DND-41 (cell line): ENCODE results near the gene ZCWPW1.
"Not testable (repeated sequence)": the region's sequence is repeated elsewhere in the genome, so short reads cannot be mapped to it uniquely, and the experiment has no call there.

Experiments
- ATAC-seq: fragments of 200-7000 bp; cut with Tn5 transposase; 3 replicates; pipeline ENCODE4 v1.9.1; 2021; ENCODE audit warnings: low read depth; ENCODE audit not compliant: insufficient read depth
- DNase-seq: peaks from one replicate; pipeline ENCODE4 v3.0.0-alpha.2; 2020
- H2AFZ ChIP-seq: 2 replicates; pipeline ENCODE4 v1.6.0; 2012; ENCODE audit warnings: low read depth, low read length
- H3K27ac ChIP-seq: 2 replicates; pipeline ENCODE4 v1.5.1; 2012; ENCODE audit warnings: low read length, inconsistent platforms
- H3K27me3 ChIP-seq: fragments of 200-600 bp; sonication (generic); 2 replicates; pipeline ENCODE4 v1.6.0; 2012; ENCODE audit warnings: low read length, mild to moderate bottlenecking, inconsistent platforms; ENCODE audit not compliant: insufficient read depth, poor library complexity
- H3K36me3 ChIP-seq: 2 replicates; pipeline ENCODE4 v1.5.1; 2012; ENCODE audit warnings: low read length, inconsistent platforms; ENCODE audit not compliant: insufficient read depth
- H3K4me1 ChIP-seq: 2 replicates; pipeline ENCODE4 v1.5.1; 2012; ENCODE audit warnings: mild to moderate bottlenecking, low read length; ENCODE audit not compliant: insufficient read depth
- H3K4me2 ChIP-seq: 2 replicates; pipeline ENCODE4 v1.6.0; 2012; ENCODE audit warnings: mild to moderate bottlenecking, moderate library complexity, low read length, inconsistent platforms; ENCODE audit not compliant: insufficient read depth
- H3K4me3 ChIP-seq, 2 experiments: fragments of 200-600 bp in 1 of 2; shearing (Covaris generic) in 1 of 2; 2 replicates each; pipeline ENCODE4 v1.5.1; 2012 to 2016; ENCODE audit warnings: inconsistent platforms in 2 of 2, low read length in 2 of 2, mild to moderate bottlenecking in 2 of 2, low read depth in 1 of 2, moderate library complexity in 1 of 2
- H3K79me2 ChIP-seq: 2 replicates; pipeline ENCODE4 v1.6.0; 2012; ENCODE audit warnings: low read length, inconsistent platforms; ENCODE audit not compliant: insufficient read depth
- H3K9ac ChIP-seq: 2 replicates; pipeline ENCODE4 v1.6.0; 2012; ENCODE audit warnings: low read depth, mild to moderate bottlenecking, inconsistent platforms, low read length, moderate library complexity
- H3K9me3 ChIP-seq: 2 replicates; pipeline ENCODE4 v1.5.1; 2012; ENCODE audit warnings: low read length, moderate library complexity, mild to moderate bottlenecking, inconsistent platforms; ENCODE audit not compliant: insufficient read depth, severe bottlenecking
- H4K20me1 ChIP-seq: 2 replicates; pipeline ENCODE4 v1.6.0; 2012; ENCODE audit warnings: low read length; ENCODE audit not compliant: insufficient read depth
- CTCF ChIP-seq: IDR thresholded peaks from 2 replicates; pipeline ENCODE4 v1.5.1; 2012; ENCODE audit warnings: borderline replicate concordance, low read length, moderate library complexity, mild to moderate bottlenecking; ENCODE audit not compliant: poor library complexity, severe bottlenecking; ENCODE audit errors: extremely low read depth
- EZH2 ChIP-seq: IDR thresholded peaks from 3 replicates; pipeline ENCODE4 v1.6.1; 2012; ENCODE audit warnings: borderline replicate concordance, low read depth, mild to moderate bottlenecking, moderate library complexity, low read length, inconsistent platforms; ENCODE audit not compliant: severe bottlenecking

Gene ZCWPW1

GRCh38 chr7:100449190-100449795, 20.8 kb upstream of the ZCWPW1 start:
- H3K4me1 ChIP-seq: peaks cover 40% of the 10 kb centered on the region
- H3K9me3 ChIP-seq: no peaks in the 10 kb centered on the region
- TF ChIP-seq CTCF: no peak
- TF ChIP-seq EZH2: no peak
- H3K4me2 ChIP-seq: no peak overlapping the region
- ATAC-seq (no peak), DNase-seq (no peak)
- H3K79me2 ChIP-seq: no peaks in the 10 kb centered on the region
- H3K27me3 ChIP-seq: no peaks in the 10 kb centered on the region
- H3K27ac ChIP-seq: no peak overlapping the region; the same call in 1 of the 2 replicates
- H2AFZ ChIP-seq: no peak overlapping the region
- no peaks in the 10 kb centered on the region for H4K20me1 ChIP-seq
- H3K36me3 ChIP-seq: no peaks in the 10 kb centered on the region
- H3K9ac ChIP-seq: no peak overlapping the region
- no peak overlapping the region for H3K4me3 ChIP-seq

- not testable (repeated sequence) for H3K4me3 ChIP-seq, H3K4me2 ChIP-seq, H3K9ac ChIP-seq, H2AFZ ChIP-seq, H3K79me2 ChIP-seq, H4K20me1 ChIP-seq, DNase-seq, ATAC-seq, H3K27ac ChIP-seq, H3K9me3 ChIP-seq, H3K27me3 ChIP-seq, H3K36me3 ChIP-seq
- H3K4me1 ChIP-seq: peaks cover 39% of the 10 kb centered on the region
Observed at GRCh38 chr7:100447363-100447762, 18.9 kb upstream of the ZCWPW1 start.

DNA sequence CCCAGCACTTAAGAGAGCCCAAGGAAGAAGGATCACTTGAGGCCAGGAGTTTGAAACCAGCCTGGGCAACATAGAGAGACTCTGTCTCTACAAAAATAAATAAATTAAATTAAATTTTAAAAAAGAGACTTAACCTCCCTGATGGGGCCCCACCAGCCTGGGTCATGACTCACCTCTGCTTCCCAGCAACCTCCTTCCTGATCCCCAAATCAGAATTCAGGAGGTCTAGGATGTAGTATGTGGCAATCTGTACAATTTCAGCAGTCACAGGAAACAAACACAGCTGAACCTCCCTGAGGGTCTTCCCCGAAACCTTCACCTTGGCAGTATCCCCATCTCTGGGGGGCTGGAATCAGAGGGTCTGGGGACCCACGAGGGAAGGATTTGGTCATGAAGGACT, 17.5 kb upstream of the ZCWPW1 start:
- H3K36me3 ChIP-seq: no peaks in the 10 kb centered on the region
- no peaks in the 10 kb centered on the region for H3K27me3 ChIP-seq
- H2AFZ ChIP-seq: no peak overlapping the region
- no peaks in the 10 kb centered on the region for H3K9me3 ChIP-seq
- H3K4me3 ChIP-seq: no peak overlapping the region
- H4K20me1 ChIP-seq: no peaks in the 10 kb centered on the region
- TF ChIP-seq CTCF: no peak
- TF ChIP-seq EZH2: no peak
- H3K4me1 ChIP-seq: peaks cover 39% of the 10 kb centered on the region
- H3K9ac ChIP-seq: peak overlapping the region; percentile 50
- no peak for DNase-seq
- H3K4me2 ChIP-seq: peak overlapping the region; percentile 57; the same call in 1 of the 2 replicates
- no peaks in the 10 kb centered on the region for H3K79me2 ChIP-seq
- ATAC-seq: no peak
- H3K27ac ChIP-seq: peak overlapping the region; percentile 94

GRCh38 chr7:100444311-100445278, 16.1 kb upstream of the ZCWPW1 start:
- peak overlapping the region; percentile 50 for H3K9ac ChIP-seq

More at GRCh38 chr7:100444311-100445278, 16.1 kb upstream of the ZCWPW1 start:
- no peaks in the 10 kb centered on the region for H3K9me3 ChIP-seq
- no peak for TF ChIP-seq CTCF
- TF ChIP-seq EZH2: no peak
- peak overlapping the region; percentile 57 for H3K4me2 ChIP-seq
- peak overlapping the region; percentile 94 for H3K27ac ChIP-seq
- peaks cover 30% of the 10 kb centered on the region for H3K4me1 ChIP-seq
- H3K27me3 ChIP-seq: no peaks in the 10 kb centered on the region
- H3K36me3 ChIP-seq: no peaks in the 10 kb centered on the region
- peak overlapping the region; percentile 72 for H2AFZ ChIP-seq
- no peaks in the 10 kb centered on the region for H3K79me2 ChIP-seq
- peak; percentile 88 for DNase-seq
- no peaks in the 10 kb centered on the region for H4K20me1 ChIP-seq
- H3K4me3 ChIP-seq: peak overlapping the region in 1 of 2 experiments; percentile 33; a peak in 2 of 4 replicates
- peak; percentile 93 for ATAC-seq
